Measurements from ENCODE around the gene PDE4D. TPM values are rescaled to one million over a fixed set of nuclear protein-coding genes. Genes with fewer than 3 reads are reported as not detected.

PDE4D gene
- total RNA-seq, 1 experiment from 2014 or later = 3.3 TPM

GRCh38 chr5:59645380-59645779 is 248.1 kb downstream of the PDE4D start:
- Mint-ChIP-seq H3K27ac (no peak overlapping the region), H3K36me3 (peaks cover 2% of the 10 kb centered on the region; the same call in 1 of the 2 replicates), H3K4me3 (no peak overlapping the region), H3K4me1 (peaks cover 11% of the 10 kb centered on the region), H3K27me3 (ENCODE audit: low read depth) (no peaks in the 10 kb centered on the region), H3K9me3 (peaks cover 5% of the 10 kb centered on the region)
- DNase-seq (ENCODE audit: low spot score) (no peak), ATAC-seq (no peak)
- TF ChIP-seq ZNF121 (CRISPR knock-in tag; IDR thresholded peaks at IDR 0.05) (no peak), ETV6 (CRISPR knock-in tag; IDR thresholded peaks at IDR 0.05) (no peak), MXD4 (CRISPR knock-in tag; IDR thresholded peaks at IDR 0.05; ENCODE audit: borderline replicate concordance) (no peak), FOXJ3 (CRISPR knock-in tag; IDR thresholded peaks at IDR 0.05; ENCODE audit: borderline replicate concordance) (no peak), ZNF423 (CRISPR knock-in tag; IDR thresholded peaks at IDR 0.05) (no peak), PRDM15 (CRISPR knock-in tag; IDR thresholded peaks at IDR 0.05) (no peak), ZNF317 (CRISPR knock-in tag; IDR thresholded peaks at IDR 0.05; ENCODE audit: borderline replicate concordance, low read depth) (no peak), SOX15 (CRISPR knock-in tag; IDR thresholded peaks at IDR 0.05) (no peak), USF2 (CRISPR knock-in tag; IDR thresholded peaks at IDR 0.05) (no peak), TCF7 (CRISPR knock-in tag; IDR thresholded peaks at IDR 0.05; ENCODE audit: low read depth) (no peak)
- TF ChIP-seq, protein P1, sequence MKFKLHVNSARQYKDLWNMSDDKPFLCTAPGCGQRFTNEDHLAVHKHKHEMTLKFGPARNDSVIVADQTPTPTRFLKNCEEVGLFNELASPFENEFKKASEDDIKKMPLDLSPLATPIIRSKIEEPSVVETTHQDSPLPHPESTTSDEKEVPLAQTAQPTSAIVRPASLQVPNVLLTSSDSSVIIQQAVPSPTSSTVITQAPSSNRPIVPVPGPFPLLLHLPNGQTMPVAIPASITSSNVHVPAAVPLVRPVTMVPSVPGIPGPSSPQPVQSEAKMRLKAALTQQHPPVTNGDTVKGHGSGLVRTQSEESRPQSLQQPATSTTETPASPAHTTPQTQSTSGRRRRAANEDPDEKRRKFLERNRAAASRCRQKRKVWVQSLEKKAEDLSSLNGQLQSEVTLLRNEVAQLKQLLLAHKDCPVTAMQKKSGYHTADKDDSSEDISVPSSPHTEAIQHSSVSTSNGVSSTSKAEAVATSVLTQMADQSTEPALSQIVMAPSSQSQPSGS (CRISPR knock-in tag; IDR thresholded peaks at IDR 0.05; ENCODE audit: borderline replicate concordance, low read depth) = no peak
- TF ChIP-seq, protein P2, sequence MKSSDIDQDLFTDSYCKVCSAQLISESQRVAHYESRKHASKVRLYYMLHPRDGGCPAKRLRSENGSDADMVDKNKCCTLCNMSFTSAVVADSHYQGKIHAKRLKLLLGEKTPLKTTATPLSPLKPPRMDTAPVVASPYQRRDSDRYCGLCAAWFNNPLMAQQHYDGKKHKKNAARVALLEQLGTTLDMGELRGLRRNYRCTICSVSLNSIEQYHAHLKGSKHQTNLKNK (CRISPR knock-in tag; IDR thresholded peaks at IDR 0.05) = no peak
- CTCF ChIA-PET = interaction anchor here (0.5 to 1.1 kb wide), 2 partner anchors 28 to 58 kb away, joined by 3 read pairs; no protein-coding TSS in a partner anchor
- POLR2A ChIA-PET = no interaction called here

DNA sequence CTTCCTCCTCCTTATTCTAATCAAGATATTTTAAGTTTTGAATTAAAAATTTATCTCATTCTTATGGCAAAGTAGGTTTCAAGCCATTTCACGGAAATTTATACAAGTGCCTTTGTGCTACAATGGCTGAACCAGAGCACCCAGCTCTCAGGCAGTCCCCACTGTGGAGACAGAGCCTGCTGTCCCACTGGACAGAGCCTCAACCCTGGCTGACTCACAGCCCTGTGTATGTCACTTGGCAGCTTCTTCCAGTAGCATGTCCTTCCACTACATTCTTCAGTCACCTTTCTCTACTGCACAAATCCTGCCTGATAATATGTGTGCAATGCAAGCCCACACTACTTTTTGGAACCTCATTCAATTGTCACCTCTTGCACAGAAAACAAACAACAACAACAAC is 253.1 kb downstream of the PDE4D start:
- H3K4me3 Mint-ChIP-seq = no peak overlapping the region
- peaks cover 5% of the 10 kb centered on the region for H3K9me3 Mint-ChIP-seq
- POLR2A ChIA-PET = interaction anchor here (0.6 to 0.7 kb wide), 2 partner anchors 63 to 114 kb away, joined by 3 to 4 read pairs; no protein-coding TSS in a partner anchor
- no peak overlapping the region for H3K27ac Mint-ChIP-seq
- H3K27me3 Mint-ChIP-seq (ENCODE audit: low read depth) = no peaks in the 10 kb centered on the region; the same call in 1 of the 2 replicates
- DNase-seq (ENCODE audit: low spot score) (no peak), ATAC-seq (peak; percentile 52; the same call in 1 of the 2 replicates)
- CTCF ChIA-PET = interaction anchor here (0.9 kb wide), 1 partner anchor 749 kb away, joined by 3 read pairs; no protein-coding TSS in a partner anchor
- H3K36me3 Mint-ChIP-seq = peaks cover 2% of the 10 kb centered on the region; the same call in 1 of the 2 replicates
- H3K4me1 Mint-ChIP-seq = peaks cover 12% of the 10 kb centered on the region; the same call in 1 of the 2 replicates
- no peak for TF ChIP-seq NR2C2 (CRISPR knock-in tag; IDR thresholded peaks at IDR 0.05)
- no peak for TF ChIP-seq CTCF (IDR thresholded peaks at IDR 0.05)
- no peak for TF ChIP-seq NFE2L1 (CRISPR knock-in tag; IDR thresholded peaks at IDR 0.05)
- TF ChIP-seq, protein P3, sequence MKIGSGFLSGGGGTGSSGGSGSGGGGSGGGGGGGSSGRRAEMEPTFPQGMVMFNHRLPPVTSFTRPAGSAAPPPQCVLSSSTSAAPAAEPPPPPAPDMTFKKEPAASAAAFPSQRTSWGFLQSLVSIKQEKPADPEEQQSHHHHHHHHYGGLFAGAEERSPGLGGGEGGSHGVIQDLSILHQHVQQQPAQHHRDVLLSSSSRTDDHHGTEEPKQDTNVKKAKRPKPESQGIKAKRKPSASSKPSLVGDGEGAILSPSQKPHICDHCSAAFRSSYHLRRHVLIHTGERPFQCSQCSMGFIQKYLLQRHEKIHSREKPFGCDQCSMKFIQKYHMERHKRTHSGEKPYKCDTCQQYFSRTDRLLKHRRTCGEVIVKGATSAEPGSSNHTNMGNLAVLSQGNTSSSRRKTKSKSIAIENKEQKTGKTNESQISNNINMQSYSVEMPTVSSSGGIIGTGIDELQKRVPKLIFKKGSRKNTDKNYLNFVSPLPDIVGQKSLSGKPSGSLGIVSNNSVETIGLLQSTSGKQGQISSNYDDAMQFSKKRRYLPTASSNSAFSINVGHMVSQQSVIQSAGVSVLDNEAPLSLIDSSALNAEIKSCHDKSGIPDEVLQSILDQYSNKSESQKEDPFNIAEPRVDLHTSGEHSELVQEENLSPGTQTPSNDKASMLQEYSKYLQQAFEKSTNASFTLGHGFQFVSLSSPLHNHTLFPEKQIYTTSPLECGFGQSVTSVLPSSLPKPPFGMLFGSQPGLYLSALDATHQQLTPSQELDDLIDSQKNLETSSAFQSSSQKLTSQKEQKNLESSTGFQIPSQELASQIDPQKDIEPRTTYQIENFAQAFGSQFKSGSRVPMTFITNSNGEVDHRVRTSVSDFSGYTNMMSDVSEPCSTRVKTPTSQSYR (CRISPR knock-in tag; IDR thresholded peaks at IDR 0.05) = no peak
- TF ChIP-seq PRRX2 (CRISPR knock-in tag; IDR thresholded peaks at IDR 0.05) = no peak
- no peak for TF ChIP-seq GTF2I (CRISPR knock-in tag; conservative IDR thresholded peaks at IDR 0.05)
- TF ChIP-seq ZNF219 (CRISPR knock-in tag; IDR thresholded peaks at IDR 0.05; ENCODE audit: borderline replicate concordance) = no peak
- no peak for TF ChIP-seq ZNF317 (CRISPR knock-in tag; IDR thresholded peaks at IDR 0.05; ENCODE audit: borderline replicate concordance, low read depth)
- no peak for TF ChIP-seq TCF7 (CRISPR knock-in tag; IDR thresholded peaks at IDR 0.05; ENCODE audit: low read depth)
- TF ChIP-seq CREB1 (CRISPR knock-in tag; IDR thresholded peaks at IDR 0.05) = no peak
- TF ChIP-seq ZNF416 (CRISPR knock-in tag; IDR thresholded peaks at IDR 0.05) = no peak
- TF ChIP-seq MXD4 (CRISPR knock-in tag; IDR thresholded peaks at IDR 0.05; ENCODE audit: borderline replicate concordance) = no peak
- no peak for TF ChIP-seq ZNF512 (CRISPR knock-in tag; IDR thresholded peaks at IDR 0.05; ENCODE audit: borderline replicate concordance)
- no peak for TF ChIP-seq NFYB (CRISPR knock-in tag; conservative IDR thresholded peaks at IDR 0.05; ENCODE audit: low read depth)
